IMR-90 (cell line): ENCODE results near the gene CD7. TPM values are rescaled to one million over a fixed set of nuclear protein-coding genes. Genes with fewer than 3 reads are reported as not detected.

Source experiments
- ATAC-seq: fragments of 200-7000 bp; cut with Tn5 transposase; 2 replicates; pipeline ENCODE4 v1.9.1; 2020; ENCODE audit warnings: low read depth, mild to moderate bottlenecking, moderate library complexity
- BruUV-seq: library from RNA; stranded (reverse); fragments of 400-500 nt; replicated peaks from 2 replicates; lab custom pipeline; 2021; lab: Mats Ljungman, UMichigan
- CTCF ChIA-PET: fragments of 300-600 bp; formaldehyde crosslinking; extraction: SDS; loops from one replicate; lab custom pipeline; 2021; ENCODE audit warnings: antibody characterized with exemption; lab: Yijun Ruan, JAX
- POLR2A ChIA-PET: fragments of 300-600 bp; sonication (Branson Sonifier 250); formaldehyde crosslinking; loops from one replicate; lab custom pipeline; 2022; ENCODE audit warnings: antibody characterized with exemption; ENCODE audit not compliant: unreplicated experiment; lab: Charles Lee
- DNase-seq: peaks from one replicate; pipeline ENCODE4 v3.0.0; 2013
- H2AFZ ChIP-seq: replicated peaks from 2 replicates; pipeline ENCODE3; 2013; ENCODE audit warnings: low read length, mild to moderate bottlenecking; ENCODE audit not compliant: poor library complexity
- H2AK5ac ChIP-seq: 2 replicates; pipeline ENCODE4 v1.6.1; 2013; ENCODE audit warnings: low read depth, low read length, inconsistent platforms
- H2AK9ac ChIP-seq: replicated peaks from 2 replicates; pipeline ENCODE3; 2013; ENCODE audit warnings: mild to moderate bottlenecking, low read depth, low read length, moderate library complexity; ENCODE audit not compliant: poor library complexity
- H2BK120ac ChIP-seq: 2 replicates; pipeline ENCODE4 v1.6.1; 2013; ENCODE audit warnings: low read depth, low read length, inconsistent platforms
- H2BK15ac ChIP-seq: 3 replicates; pipeline ENCODE4 v1.6.1; 2013; ENCODE audit warnings: low read depth, low read length, inconsistent platforms
- H2BK20ac ChIP-seq: 2 replicates; pipeline ENCODE4 v1.6.1; 2013; ENCODE audit warnings: low read depth, mild to moderate bottlenecking, inconsistent platforms, low read length, moderate library complexity
- H2BK5ac ChIP-seq: 2 replicates; pipeline ENCODE4 v1.6.1; 2013; ENCODE audit warnings: mild to moderate bottlenecking, low read depth, low read length, inconsistent platforms; ENCODE audit not compliant: poor library complexity, severe bottlenecking
- H3K14ac ChIP-seq: replicated peaks from 2 replicates; pipeline ENCODE4 v1.6.1; 2013; ENCODE audit warnings: low read depth, low read length, inconsistent platforms
- H3K18ac ChIP-seq: 2 replicates; pipeline ENCODE4 v1.6.1; 2013; ENCODE audit warnings: low read depth, low read length, control low read depth
- H3K23ac ChIP-seq: 2 replicates; pipeline ENCODE4 v1.6.1; 2013; ENCODE audit warnings: low read depth, low read length, inconsistent platforms
- H3K27ac ChIP-seq: 2 replicates; pipeline ENCODE4 v1.5.1; 2013; ENCODE audit warnings: mild to moderate bottlenecking, control low read depth, low read length; ENCODE audit not compliant: insufficient read depth
- H3K27me3 ChIP-seq: 2 replicates; pipeline ENCODE4 v1.6.1; 2013; ENCODE audit warnings: low read length; ENCODE audit not compliant: control insufficient read depth, insufficient read depth
- H3K36me3 ChIP-seq: 2 replicates; pipeline ENCODE4 v1.6.1; 2013; ENCODE audit warnings: low read length, mixed read lengths; ENCODE audit not compliant: control insufficient read depth, insufficient read depth
- H3K4ac ChIP-seq: 2 replicates; pipeline ENCODE4 v1.6.1; 2013; ENCODE audit warnings: low read depth, low read length, inconsistent platforms
- H3K4me1 ChIP-seq: 2 replicates; pipeline ENCODE4 v1.6.1; 2013; ENCODE audit warnings: low read length, mixed read lengths; ENCODE audit not compliant: control insufficient read depth, insufficient read depth
- H3K4me2 ChIP-seq: 2 replicates; pipeline ENCODE4 v1.6.1; 2013; ENCODE audit warnings: low read depth, mild to moderate bottlenecking, control low read depth, low read length, moderate library complexity
- H3K4me3 ChIP-seq: 2 replicates; pipeline ENCODE4 v1.5.1; 2013; ENCODE audit warnings: low read depth, mild to moderate bottlenecking, control low read depth, low read length, moderate library complexity; ENCODE audit not compliant: insufficient read depth
- H3K56ac ChIP-seq: 2 replicates; pipeline ENCODE4 v1.6.1; 2013; ENCODE audit warnings: low read length, inconsistent platforms; ENCODE audit not compliant: insufficient read depth; ENCODE audit errors: extremely low read depth
- H3K79me1 ChIP-seq, 2 experiments: 2 replicates each; pipeline ENCODE4 v1.6.1; 2013; ENCODE audit warnings: low read length in 2 of 2, inconsistent platforms in 1 of 2, low read depth in 1 of 2
- H3K9ac ChIP-seq: 2 replicates; pipeline ENCODE4 v1.6.1; 2013; ENCODE audit warnings: low read depth, low read length, control low read depth
- H3K9me1 ChIP-seq: 2 replicates; pipeline ENCODE4 v1.6.1; 2013; ENCODE audit warnings: low read length, inconsistent platforms; ENCODE audit not compliant: insufficient read depth
- H3K9me3 ChIP-seq: 2 replicates; pipeline ENCODE4 v1.6.1; 2013; ENCODE audit warnings: low read length; ENCODE audit not compliant: control insufficient read depth, insufficient read depth
- H4K20me1 ChIP-seq: 2 replicates; pipeline ENCODE4 v1.6.1; 2013; ENCODE audit warnings: low read length, inconsistent platforms; ENCODE audit not compliant: insufficient read depth
- H4K5ac ChIP-seq: 2 replicates; pipeline ENCODE4 v1.6.1; 2013; ENCODE audit warnings: mild to moderate bottlenecking, low read depth, low read length, control low read depth
- H4K8ac ChIP-seq, 2 experiments: 2 replicates each; pipeline ENCODE4 v1.6.1; 2013; ENCODE audit warnings: low read depth in 2 of 2, low read length in 2 of 2, control low read depth in 1 of 2, inconsistent platforms in 1 of 2
- H4K91ac ChIP-seq: 2 replicates; pipeline ENCODE4 v1.6.1; 2013; ENCODE audit warnings: low read depth, low read length, inconsistent platforms; ENCODE audit not compliant: insufficient read depth
- CHD1 ChIP-seq: IDR thresholded peaks from 2 replicates; pipeline ENCODE4 v1.6.1; 2012; ENCODE audit warnings: low read depth, low read length, improper control_type of control experiment
- FOS ChIP-seq: fragments of 150-350 bp; IDR thresholded peaks from 2 replicates; pipeline ENCODE4 v1.6.1; 2016; ENCODE audit warnings: low read depth, low read length
- MAFK ChIP-seq: IDR thresholded peaks from 2 replicates; pipeline ENCODE4 v1.6.1; 2012; ENCODE audit warnings: low read depth, low read length, improper control_type of control experiment
- MAZ ChIP-seq: IDR thresholded peaks from 2 replicates; pipeline ENCODE4 v1.6.1; 2012; ENCODE audit warnings: low read depth, mild to moderate bottlenecking, low read length, improper control_type of control experiment, moderate library complexity, borderline replicate concordance
- MXI1 ChIP-seq: IDR thresholded peaks from 2 replicates; pipeline ENCODE4 v1.6.1; 2012; ENCODE audit warnings: low read depth, mild to moderate bottlenecking, low read length, moderate library complexity, borderline replicate concordance
- NFE2L2 ChIP-seq: fragments of 150-350 bp; IDR thresholded peaks from 2 replicates; pipeline ENCODE4 v1.6.1; 2016; ENCODE audit warnings: low read depth, mild to moderate bottlenecking, low read length
- RCOR1 ChIP-seq: IDR thresholded peaks from 2 replicates; pipeline ENCODE4 v1.6.1; 2012; ENCODE audit warnings: mild to moderate bottlenecking, low read length, improper control_type of control experiment; ENCODE audit not compliant: insufficient replicate concordance
- RFX5 ChIP-seq: IDR thresholded peaks from 2 replicates; pipeline ENCODE4 v1.8.0; 2012; ENCODE audit warnings: low read depth, mild to moderate bottlenecking, low read length, moderate library complexity
- SMC3 ChIP-seq: fragments of 150-350 bp; IDR thresholded peaks from 2 replicates; pipeline ENCODE4 v1.6.1; 2016; ENCODE audit warnings: low read depth, mild to moderate bottlenecking, antibody characterized with exemption, low read length, moderate library complexity
- WGBS, 2 experiments: methylation state at CpG; one replicate each; pipeline versions ENCODE4 v1.1.5 to v1.1.7; 2013; ENCODE audit warnings: missing lambda C conversion rate in 2 of 2; ENCODE audit not compliant: insufficient read length in 1 of 2; ENCODE audit errors: extremely low coverage in 2 of 2; 5-methylcytosine and 5-hydroxymethylcytosine counted together
- dilution Hi-C: fragments of 300-500 bp; cut with HindIII; formaldehyde crosslinking; loops from one replicate; pipeline ENCODE4 v1.14.3; 2018; ENCODE audit warnings: low sequenced_read_pairs; ENCODE audit not compliant: unreplicated experiment
- in situ Hi-C: fragments of 300-500 bp; cut with MboI; formaldehyde crosslinking; loops from 3 replicates; pipeline ENCODE4 v1.14.3; 2019; ENCODE audit warnings: low sequenced_read_pairs, inconsistent platforms, mixed read lengths
- intact Hi-C: fragments of 100-400 bp; cut with micrococcal nuclease; formaldehyde crosslinking; loops from 2 replicates; pipeline ENCODE4 v1.10.0; 2022
- polyA plus RNA-seq, 3 experiments: library from polyadenylated mRNA; depleted of rRNA; stranded (reverse); fragments of >200 nt; gene quantifications; 2 replicates each; pipeline ENCODE4 v1.2.3, GENCODE V29; 2012; ENCODE audit warnings: low replicate concordance in 1 of 3
- total RNA-seq: library from RNA; depleted of rRNA; stranded (reverse); fragments of >200 nt; gene quantifications from 2 replicates; pipeline ENCODE4 v1.2.3, GENCODE V29; 2012
- TF ChIP-seq, protein P1 (sequence below): conservative IDR thresholded peaks from 2 replicates; pipeline ENCODE4 v1.5.1; 2012; ENCODE audit warnings: mild to moderate bottlenecking, low read depth, low read length, improper control_type of control experiment
- TF ChIP-seq, protein P2 (sequence below): fragments of 150-350 bp; IDR thresholded peaks from 2 replicates; pipeline ENCODE4 v1.6.1; 2016; ENCODE audit warnings: low read depth, mild to moderate bottlenecking, low read length, moderate library complexity, borderline replicate concordance
- TF ChIP-seq, protein P3 (sequence below): fragments of 150-350 bp; IDR thresholded peaks from 2 replicates; pipeline ENCODE4 v1.6.1; 2017; ENCODE audit warnings: mild to moderate bottlenecking, antibody characterized with exemption, low read length, low read depth

The CD7 gene
- total and polyA plus RNA-seq, 2 of the 4 experiments (the other 2 are of a cell fraction) = not detected

DNA sequence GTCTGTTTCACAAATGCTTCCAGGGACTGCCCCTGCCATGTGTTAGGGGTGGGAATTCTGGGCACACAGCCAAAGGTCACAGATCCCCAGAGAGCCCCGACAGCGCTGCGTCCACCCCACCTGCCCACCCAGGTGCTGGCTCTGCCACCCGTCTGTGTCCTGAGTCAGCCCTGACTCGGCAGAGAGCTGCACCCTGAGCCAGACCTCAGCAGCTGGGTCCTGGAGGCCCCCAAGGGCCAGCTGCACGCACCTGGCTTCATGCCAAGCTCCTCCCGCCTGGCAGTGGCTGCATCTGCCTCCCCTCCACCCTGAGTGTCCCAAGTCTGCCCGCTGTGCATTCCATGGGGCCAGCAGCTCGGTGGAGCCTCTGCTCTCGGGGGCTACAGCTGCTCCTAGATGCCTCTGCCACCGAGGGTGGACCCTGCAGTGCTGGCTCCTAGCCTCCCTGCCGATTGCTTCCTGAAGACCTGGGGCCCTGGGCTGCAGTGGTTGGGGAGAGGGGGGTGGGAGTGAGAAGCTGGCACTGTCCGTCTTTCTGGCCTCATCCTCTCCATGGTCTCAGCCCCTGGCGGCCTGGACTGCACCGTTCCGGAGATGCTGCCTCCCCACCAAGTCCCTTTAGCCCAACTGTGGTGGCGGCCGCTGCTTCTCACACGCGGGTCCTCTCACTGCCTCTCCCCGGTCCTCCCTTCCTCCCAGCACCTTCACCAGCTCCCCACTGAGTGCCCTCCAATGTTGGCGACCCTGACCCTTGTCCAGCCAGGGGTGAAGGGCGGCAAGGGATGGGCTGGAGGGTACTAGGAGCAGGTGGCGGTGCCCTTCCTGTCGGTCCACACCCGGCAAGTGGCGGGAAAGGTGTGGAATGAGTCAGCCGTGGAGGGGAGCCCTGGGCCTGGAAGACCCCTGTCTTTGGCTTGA is 13.2 kb upstream of the CD7 start:
- peak; percentile 8 for ATAC-seq
- Histone ChIP-seq H3K14ac (no peak overlapping the region), H3K18ac (no peak overlapping the region), H2AK5ac (no peak overlapping the region), H3K27me3 (peaks cover 10% of the 10 kb centered on the region), H3K4ac (no peak overlapping the region), H3K9me3 (no peaks in the 10 kb centered on the region), H2BK20ac (no peak overlapping the region), H3K79me1 (0 out of 4 replicates have a peak, but pooled peaks cover 0 to 3% of the 10 kb centered on the region in 2 experiments), H3K4me3 (no peak overlapping the region), H2AFZ (peak overlapping the region; percentile 5), H2BK15ac (no peak overlapping the region), H3K36me3 (no peaks in the 10 kb centered on the region), H4K5ac (no peak overlapping the region), H3K9ac (no peak overlapping the region), H2BK120ac (no peak overlapping the region), H2BK5ac (no peak overlapping the region), H3K4me1 (peaks cover 24% of the 10 kb centered on the region), H2AK9ac (peak overlapping the region; percentile 25), H3K56ac (no peak overlapping the region), H3K9me1 (no peaks in the 10 kb centered on the region), H3K27ac (no peak overlapping the region), H4K8ac (no peak overlapping the region), H4K91ac (no peak overlapping the region), H3K4me2 (peak overlapping the region; percentile 12), H3K23ac (no peak overlapping the region), H4K20me1 (no peaks in the 10 kb centered on the region)
- TF ChIP-seq MXI1 = no peak
- TF ChIP-seq MAZ = 0 out of 2 replicates have a peak, but pooled peaks have one; percentile 16
- no peak for TF ChIP-seq FOS
- no peak for TF ChIP-seq CHD1
- peak; percentile 40; the same call in 1 of the 2 replicates for TF ChIP-seq NFE2L2
- no peak for TF ChIP-seq MAFK
- TF ChIP-seq, protein P1, sequence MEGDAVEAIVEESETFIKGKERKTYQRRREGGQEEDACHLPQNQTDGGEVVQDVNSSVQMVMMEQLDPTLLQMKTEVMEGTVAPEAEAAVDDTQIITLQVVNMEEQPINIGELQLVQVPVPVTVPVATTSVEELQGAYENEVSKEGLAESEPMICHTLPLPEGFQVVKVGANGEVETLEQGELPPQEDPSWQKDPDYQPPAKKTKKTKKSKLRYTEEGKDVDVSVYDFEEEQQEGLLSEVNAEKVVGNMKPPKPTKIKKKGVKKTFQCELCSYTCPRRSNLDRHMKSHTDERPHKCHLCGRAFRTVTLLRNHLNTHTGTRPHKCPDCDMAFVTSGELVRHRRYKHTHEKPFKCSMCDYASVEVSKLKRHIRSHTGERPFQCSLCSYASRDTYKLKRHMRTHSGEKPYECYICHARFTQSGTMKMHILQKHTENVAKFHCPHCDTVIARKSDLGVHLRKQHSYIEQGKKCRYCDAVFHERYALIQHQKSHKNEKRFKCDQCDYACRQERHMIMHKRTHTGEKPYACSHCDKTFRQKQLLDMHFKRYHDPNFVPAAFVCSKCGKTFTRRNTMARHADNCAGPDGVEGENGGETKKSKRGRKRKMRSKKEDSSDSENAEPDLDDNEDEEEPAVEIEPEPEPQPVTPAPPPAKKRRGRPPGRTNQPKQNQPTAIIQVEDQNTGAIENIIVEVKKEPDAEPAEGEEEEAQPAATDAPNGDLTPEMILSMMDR = no peak
- no peak for TF ChIP-seq RCOR1
- TF ChIP-seq SMC3 = no peak
- TF ChIP-seq, protein P2, sequence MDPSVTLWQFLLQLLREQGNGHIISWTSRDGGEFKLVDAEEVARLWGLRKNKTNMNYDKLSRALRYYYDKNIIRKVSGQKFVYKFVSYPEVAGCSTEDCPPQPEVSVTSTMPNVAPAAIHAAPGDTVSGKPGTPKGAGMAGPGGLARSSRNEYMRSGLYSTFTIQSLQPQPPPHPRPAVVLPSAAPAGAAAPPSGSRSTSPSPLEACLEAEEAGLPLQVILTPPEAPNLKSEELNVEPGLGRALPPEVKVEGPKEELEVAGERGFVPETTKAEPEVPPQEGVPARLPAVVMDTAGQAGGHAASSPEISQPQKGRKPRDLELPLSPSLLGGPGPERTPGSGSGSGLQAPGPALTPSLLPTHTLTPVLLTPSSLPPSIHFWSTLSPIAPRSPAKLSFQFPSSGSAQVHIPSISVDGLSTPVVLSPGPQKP = no peak
- TF ChIP-seq, protein P3, sequence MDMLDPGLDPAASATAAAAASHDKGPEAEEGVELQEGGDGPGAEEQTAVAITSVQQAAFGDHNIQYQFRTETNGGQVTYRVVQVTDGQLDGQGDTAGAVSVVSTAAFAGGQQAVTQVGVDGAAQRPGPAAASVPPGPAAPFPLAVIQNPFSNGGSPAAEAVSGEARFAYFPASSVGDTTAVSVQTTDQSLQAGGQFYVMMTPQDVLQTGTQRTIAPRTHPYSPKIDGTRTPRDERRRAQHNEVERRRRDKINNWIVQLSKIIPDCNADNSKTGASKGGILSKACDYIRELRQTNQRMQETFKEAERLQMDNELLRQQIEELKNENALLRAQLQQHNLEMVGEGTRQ = no peak
- no peak for TF ChIP-seq RFX5
- 42% methylated on average over 12 of the region's 28 CpGs; no CpG with 5 or more reads in 1 of the 2 experiments for WGBS, 2 experiments
- ChIA-PET POLR2A (no interaction called here), CTCF (interaction anchor here (0.5 kb wide), 1 partner anchor 18 kb away, joined by 4 read pairs; no protein-coding TSS in a partner anchor)
- peak; percentile 67 for DNase-seq
- no TSS peak for BruUV-seq
- in situ Hi-C loops (no loop called here), dilution Hi-C loops (no loop called here), intact Hi-C loops (no loop called here)
